ENCODE results near the gene IL5. TPM values are rescaled to one million over a fixed set of nuclear protein-coding genes. Genes with fewer than 3 reads are reported as not detected.

Gene IL5
- total and polyA plus RNA-seq, 2 donors (not counting 3 experiments of a cell fraction or from before 2014, with no cell fraction given): not detected

GRCh38 chr5:132500244-132500930 lies 42.9 kb downstream of the IL5 start:
- ChIA-PET POLR2A (interaction anchor here (0.5 to 1.4 kb wide), 3 partner anchors 10 to 112 kb away, joined by 3 to 8 read pairs (median 5); partner anchors contain the start of gene IRF1), CTCF (interaction anchor here (0.5 to 8.4 kb wide), 32 partner anchors 9 to 519 kb away, joined by 3 to 220 read pairs (median 5); partner anchors contain the start of gene IRF1)
- no peak overlapping the region for H3K9ac ChIP-seq (replicated peaks; ENCODE audit: extremely low read depth, insufficient read depth, low read length)
- H3K27me3 ChIP-seq (ENCODE audit: control insufficient read depth in 2 of 2, insufficient read depth in 2 of 2, low read length in 2 of 2): no peaks in the 10 kb centered on the region
- no peak for DNase-seq (ENCODE audit: low read depth, low spot score)
- no peaks in the 10 kb centered on the region for H3K36me3 ChIP-seq (ENCODE audit: control insufficient read depth in 2 of 2, extremely low read depth in 1 of 2, insufficient read depth in 2 of 2, low read length in 2 of 2)
- peaks cover 44% of the 10 kb centered on the region for H3K4me1 ChIP-seq (ENCODE audit: control insufficient read depth, extremely low read depth, insufficient read depth, low read length)
- no peak for TF ChIP-seq MAX (IDR thresholded peaks at IDR 0.05; ENCODE audit: insufficient read depth, insufficient read length)
- TF ChIP-seq POLR2AphosphoS5 (IDR thresholded peaks at IDR 0.05; ENCODE audit: insufficient read depth, low read depth, low read length): no peak
- TF ChIP-seq CTCF (IDR thresholded peaks at IDR 0.05; ENCODE audit: extremely low read depth in 1 of 2, insufficient read depth in 1 of 2, low read depth in 1 of 2, low read length in 2 of 2): no peak
- TF ChIP-seq MYC (IDR thresholded peaks at IDR 0.05; ENCODE audit: low read depth, low read length): no peak
- TF ChIP-seq GATA2 (IDR thresholded peaks at IDR 0.05; ENCODE audit: insufficient read depth, insufficient read length, low read depth, low read length): no peak
- no peak for TF ChIP-seq FOS (IDR thresholded peaks at IDR 0.05; ENCODE audit: borderline replicate concordance, insufficient read depth, low read length)
- no peak for TF ChIP-seq JUN (IDR thresholded peaks at IDR 0.05; ENCODE audit: borderline replicate concordance, insufficient read depth, insufficient read length, low read depth)
- no peak for TF ChIP-seq EZH2 (IDR thresholded peaks at IDR 0.05; ENCODE audit: borderline replicate concordance, low read depth, low read length, severe bottlenecking)
- TF ChIP-seq POLR2A (IDR thresholded peaks at IDR 0.05; ENCODE audit: low read depth, low read length): no peak
- no peaks in the 10 kb centered on the region for H3K9me3 ChIP-seq (replicated peaks; ENCODE audit: control insufficient read depth, insufficient read depth, low read length)
- no peaks in the 10 kb centered on the region for H3K9me1 ChIP-seq (replicated peaks; ENCODE audit: control insufficient read depth, extremely low read depth, insufficient read depth, low read length)
- no peak overlapping the region for H3K4me2 ChIP-seq (ENCODE audit: insufficient read depth, low read length)
- no TSS peak for BruUV-seq (replicated peaks)
- FAIRE-seq: peak; percentile 52
- no peaks in the 10 kb centered on the region for H4K20me1 ChIP-seq (replicated peaks; ENCODE audit: control insufficient read depth, extremely low read depth, insufficient read depth, low read length)
- H2AFZ ChIP-seq (ENCODE audit: low read depth, low read length): no peak overlapping the region
- H3K27ac ChIP-seq (ENCODE audit: insufficient read depth, low read depth, low read length): peak overlapping the region; percentile 27
- no peaks in the 10 kb centered on the region for H3K79me2 ChIP-seq (ENCODE audit: control insufficient read depth, insufficient read depth, low read length)
- dilution Hi-C loops (cut with MboI; ENCODE audit: extremely low pct_ligation_motif_present, low sequenced_read_pairs) (no loop called here), intact Hi-C loops (cut with micrococcal nuclease) (no loop called here)
- H3K4me3 ChIP-seq (replicated peaks in 1 of 3; ENCODE audit: insufficient read depth in 1 of 3, low read depth in 1 of 3, low read length in 3 of 3): no peak overlapping the region

All from endothelial cell of umbilical vein (primary cell).